ENCODE measurements around the gene ERVV-1.
"Not testable (repeated sequence)": the region's sequence is repeated elsewhere in the genome, so short reads cannot be mapped to it uniquely, and the experiment has no call there.

Gene ERVV-1

GRCh38 chr19:53028306-53028705, 14.6 kb downstream of the ERVV-1 start:
- H3K4me3 ChIP-seq (ENCODE audit: low read length); H3K9ac ChIP-seq (ENCODE audit: low read depth, low read length); H3K36me3 ChIP-seq (ENCODE audit: insufficient read depth, low read length); H3K4me1 ChIP-seq (ENCODE audit: insufficient read depth, low read length); H3K9me3 ChIP-seq (ENCODE audit: insufficient read depth, low read depth, low read length); H3K27me3 ChIP-seq (ENCODE audit: insufficient read depth, low read length): not testable (repeated sequence)
- 61% methylated on average over 7 of the region's 7 CpGs for WGBS
- peak overlapping the region; percentile 18; the same call in 1 of the 2 replicates for H3K27ac ChIP-seq (ENCODE audit: low read depth, low read length)

DNA sequence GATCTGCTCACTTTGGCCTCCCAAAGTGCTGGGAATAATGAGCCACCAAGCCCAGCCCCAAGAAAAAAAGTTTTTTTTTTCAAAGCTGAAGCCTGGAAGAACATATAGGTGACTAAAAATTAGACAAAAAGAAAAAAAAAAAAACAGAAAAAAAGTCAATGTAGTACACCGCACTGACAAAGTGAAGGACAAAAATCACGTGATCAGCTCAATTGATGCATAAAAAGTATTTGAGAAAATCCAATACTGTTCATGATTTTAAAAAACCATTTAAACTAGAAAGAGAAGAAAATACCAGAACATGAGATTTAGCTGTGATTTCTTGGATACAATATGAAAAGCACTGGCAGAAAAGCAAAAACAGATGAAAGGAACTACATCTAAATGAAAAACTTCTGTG, 20.3 kb downstream of the ERVV-1 start:
- 100% methylated on average over 2 of the region's 2 CpGs for WGBS
- Histone ChIP-seq H3K36me3 (ENCODE audit: insufficient read depth, low read length) (no peaks in the 10 kb centered on the region), H3K9ac (ENCODE audit: low read depth, low read length) (no peak overlapping the region), H3K9me3 (ENCODE audit: insufficient read depth, low read depth, low read length) (peaks cover 4% of the 10 kb centered on the region; the same call in 1 of the 2 replicates), H3K27ac (ENCODE audit: low read depth, low read length) (no peak overlapping the region), H3K4me3 (ENCODE audit: low read length) (no peak overlapping the region), H3K4me1 (ENCODE audit: insufficient read depth, low read length) (peaks cover 3% of the 10 kb centered on the region; the same call in 1 of the 2 replicates), H3K27me3 (ENCODE audit: insufficient read depth, low read length) (peaks cover 10% of the 10 kb centered on the region; the same call in 1 of the 2 replicates)

- peaks cover 3% of the 10 kb centered on the region; the same call in 1 of the 2 replicates for H3K4me1 ChIP-seq (ENCODE audit: insufficient read depth, low read length)
- H3K27ac ChIP-seq (ENCODE audit: low read depth, low read length) = no peak overlapping the region
- H3K4me3 ChIP-seq (ENCODE audit: low read length) = no peak overlapping the region
- peaks cover 10% of the 10 kb centered on the region; the same call in 1 of the 2 replicates for H3K27me3 ChIP-seq (ENCODE audit: insufficient read depth, low read length)
- WGBS = 90% methylated on average over 4 of the region's 4 CpGs
- no peaks in the 10 kb centered on the region for H3K36me3 ChIP-seq (ENCODE audit: insufficient read depth, low read length)
- H3K9ac ChIP-seq (ENCODE audit: low read depth, low read length) = no peak overlapping the region
- H3K9me3 ChIP-seq (ENCODE audit: insufficient read depth, low read depth, low read length) = peaks cover 6% of the 10 kb centered on the region; the same call in 1 of the 2 replicates
Observed at GRCh38 chr19:53034948-53035675, 21.4 kb downstream of the ERVV-1 start.

- peaks cover 10% of the 10 kb centered on the region; the same call in 1 of the 2 replicates for H3K27me3 ChIP-seq (ENCODE audit: insufficient read depth, low read length)
- WGBS = 49% methylated on average over 52 of the region's 52 CpGs
- H3K9me3 ChIP-seq (ENCODE audit: insufficient read depth, low read depth, low read length) = peaks cover 6% of the 10 kb centered on the region; the same call in 1 of the 2 replicates
- H3K27ac ChIP-seq (ENCODE audit: low read depth, low read length) = no peak overlapping the region
- peak overlapping the region; percentile 78 for H3K4me3 ChIP-seq (ENCODE audit: low read length)
- H3K4me1 ChIP-seq (ENCODE audit: insufficient read depth, low read length) = peaks cover 3% of the 10 kb centered on the region; the same call in 1 of the 2 replicates
- no peaks in the 10 kb centered on the region for H3K36me3 ChIP-seq (ENCODE audit: insufficient read depth, low read length)
- H3K9ac ChIP-seq (ENCODE audit: low read depth, low read length) = peak overlapping the region; percentile 72
Observed at GRCh38 chr19:53037101-53038097, 23.7 kb downstream of the ERVV-1 start.

DNA sequence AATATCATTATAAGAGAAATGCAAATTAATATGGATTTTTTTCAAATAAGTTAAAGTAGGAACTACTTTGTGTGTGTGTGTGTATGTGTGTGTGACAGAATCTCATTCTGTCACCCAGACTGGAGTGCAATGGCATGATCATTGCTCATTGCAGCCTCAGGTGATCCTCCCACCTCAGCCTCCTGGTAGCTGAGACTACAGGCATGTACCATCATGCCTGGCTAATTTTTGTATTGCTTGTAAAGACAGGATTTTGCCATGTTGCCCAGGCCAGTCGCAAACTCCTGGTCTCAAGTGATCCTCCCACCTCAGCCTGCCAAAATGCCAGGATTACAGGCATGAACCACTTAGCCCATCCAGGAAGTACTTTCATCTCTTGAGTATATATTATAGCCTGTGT, 27.6 kb downstream of the ERVV-1 start:
- 94% methylated on average over 1 of the region's 1 CpG for WGBS
- no peak overlapping the region for H3K4me3 ChIP-seq (ENCODE audit: low read length)

DNA sequence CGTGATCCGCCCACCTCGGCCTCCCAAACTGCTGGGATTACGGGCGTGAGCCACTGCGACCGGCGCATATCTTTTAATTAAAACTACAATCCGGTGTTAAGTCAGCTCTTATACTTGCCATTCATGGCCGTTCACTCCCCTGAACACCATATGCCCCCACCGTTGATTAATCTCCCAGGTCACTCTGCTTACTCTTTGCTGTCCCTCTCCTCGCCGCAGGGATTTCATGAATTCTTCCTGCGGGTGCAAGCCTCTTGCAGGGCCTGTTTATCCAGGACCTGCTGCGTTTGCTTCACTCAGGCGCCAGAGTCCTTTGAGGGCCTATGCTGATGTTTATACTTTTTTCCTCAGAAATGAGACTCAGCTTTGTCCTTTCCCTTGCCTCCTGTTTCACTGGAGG, 31.8 kb downstream of the ERVV-1 start:
- Histone ChIP-seq H3K27ac (ENCODE audit: low read depth, low read length) (no peak overlapping the region), H3K4me3 (ENCODE audit: low read length) (no peak overlapping the region), H3K36me3 (ENCODE audit: insufficient read depth, low read length) (no peaks in the 10 kb centered on the region), H3K4me1 (ENCODE audit: insufficient read depth, low read length) (no peaks in the 10 kb centered on the region), H3K27me3 (ENCODE audit: insufficient read depth, low read length) (no peaks in the 10 kb centered on the region), H3K9me3 (ENCODE audit: insufficient read depth, low read depth, low read length) (peaks cover 11% of the 10 kb centered on the region; the same call in 1 of the 2 replicates), H3K9ac (ENCODE audit: low read depth, low read length) (no peak overlapping the region)
- WGBS = 90% methylated on average over 16 of the region's 16 CpGs

More for the DNA sequence above, 27.6 kb downstream of the ERVV-1 start:
- Histone ChIP-seq H3K4me1 (ENCODE audit: insufficient read depth, low read length) (peaks cover 3% of the 10 kb centered on the region; the same call in 1 of the 2 replicates), H3K9me3 (ENCODE audit: insufficient read depth, low read depth, low read length) (peaks cover 6% of the 10 kb centered on the region; the same call in 1 of the 2 replicates), H3K36me3 (ENCODE audit: insufficient read depth, low read length) (no peaks in the 10 kb centered on the region), H3K9ac (ENCODE audit: low read depth, low read length) (no peak overlapping the region), H3K27ac (ENCODE audit: low read depth, low read length) (no peak overlapping the region), H3K27me3 (ENCODE audit: insufficient read depth, low read length) (peaks cover 10% of the 10 kb centered on the region; the same call in 1 of the 2 replicates)

- H3K36me3 ChIP-seq (ENCODE audit: insufficient read depth, low read length) = no peaks in the 10 kb centered on the region
- H3K9ac ChIP-seq (ENCODE audit: low read depth, low read length) = no peak overlapping the region
- H3K4me3 ChIP-seq (ENCODE audit: low read length) = no peak overlapping the region
- H3K27me3 ChIP-seq (ENCODE audit: insufficient read depth, low read length) = no peaks in the 10 kb centered on the region
- 92% methylated on average over 2 of the region's 2 CpGs for WGBS
- peaks cover 11% of the 10 kb centered on the region; the same call in 1 of the 2 replicates for H3K9me3 ChIP-seq (ENCODE audit: insufficient read depth, low read depth, low read length)
- H3K27ac ChIP-seq (ENCODE audit: low read depth, low read length) = no peak overlapping the region
- H3K4me1 ChIP-seq (ENCODE audit: insufficient read depth, low read length) = no peaks in the 10 kb centered on the region
Observed at GRCh38 chr19:53047379-53047778, 33.7 kb downstream of the ERVV-1 start.

DNA sequence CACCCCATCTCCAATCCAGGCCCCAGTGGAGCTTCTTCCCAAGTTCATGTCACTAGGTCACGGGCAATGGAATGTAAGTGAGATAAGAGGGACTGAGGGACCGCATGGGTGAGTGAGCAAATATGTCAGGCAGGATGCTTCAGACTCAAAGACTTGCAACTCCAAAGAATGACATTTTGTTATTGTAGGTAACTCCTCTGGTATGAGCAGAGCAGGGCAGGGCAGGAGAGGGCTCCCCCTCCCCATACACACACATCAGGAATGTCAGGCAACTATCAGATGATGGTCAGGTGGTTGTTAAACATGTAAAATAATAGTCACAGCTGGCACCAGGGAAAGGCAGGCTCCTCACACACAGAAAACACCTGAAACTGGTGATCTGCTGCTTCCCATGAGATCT, 41.4 kb downstream of the ERVV-1 start:
- Histone ChIP-seq H3K4me3 (ENCODE audit: low read length) (no peak overlapping the region), H3K4me1 (ENCODE audit: insufficient read depth, low read length) (no peaks in the 10 kb centered on the region), H3K27ac (ENCODE audit: low read depth, low read length) (no peak overlapping the region), H3K9ac (ENCODE audit: low read depth, low read length) (no peak overlapping the region), H3K27me3 (ENCODE audit: insufficient read depth, low read length) (peaks cover 18% of the 10 kb centered on the region), H3K36me3 (ENCODE audit: insufficient read depth, low read length) (no peaks in the 10 kb centered on the region), H3K9me3 (ENCODE audit: insufficient read depth, low read depth, low read length) (no peaks in the 10 kb centered on the region)
- 89% methylated on average over 2 of the region's 2 CpGs for WGBS

GRCh38 chr19:53057904-53058580, 44.3 kb downstream of the ERVV-1 start:
- peak overlapping the region; percentile 61; the same call in 1 of the 2 replicates for H3K9ac ChIP-seq (ENCODE audit: low read depth, low read length)
- no peak overlapping the region for H3K27ac ChIP-seq (ENCODE audit: low read depth, low read length)

More at GRCh38 chr19:53057904-53058580, 44.3 kb downstream of the ERVV-1 start:
- H3K4me3 ChIP-seq (ENCODE audit: low read length) = peak overlapping the region; percentile 53
- H3K4me1 ChIP-seq (ENCODE audit: insufficient read depth, low read length) = no peaks in the 10 kb centered on the region
- no peaks in the 10 kb centered on the region for H3K9me3 ChIP-seq (ENCODE audit: insufficient read depth, low read depth, low read length)
- 88% methylated on average over 59 of the region's 59 CpGs for WGBS
- H3K27me3 ChIP-seq (ENCODE audit: insufficient read depth, low read length) = peaks cover 18% of the 10 kb centered on the region
- no peaks in the 10 kb centered on the region for H3K36me3 ChIP-seq (ENCODE audit: insufficient read depth, low read length)
